ENCODE results near the gene LDB3. TPM values are rescaled to one million over a fixed set of nuclear protein-coding genes. Genes with fewer than 3 reads are reported as not detected.

Gene LDB3
- total and polyA plus RNA-seq, 2 donors (not counting 1 experiment from before 2014, with no cell fraction given), result under 0.01 to 0.20 TPM

DNA sequence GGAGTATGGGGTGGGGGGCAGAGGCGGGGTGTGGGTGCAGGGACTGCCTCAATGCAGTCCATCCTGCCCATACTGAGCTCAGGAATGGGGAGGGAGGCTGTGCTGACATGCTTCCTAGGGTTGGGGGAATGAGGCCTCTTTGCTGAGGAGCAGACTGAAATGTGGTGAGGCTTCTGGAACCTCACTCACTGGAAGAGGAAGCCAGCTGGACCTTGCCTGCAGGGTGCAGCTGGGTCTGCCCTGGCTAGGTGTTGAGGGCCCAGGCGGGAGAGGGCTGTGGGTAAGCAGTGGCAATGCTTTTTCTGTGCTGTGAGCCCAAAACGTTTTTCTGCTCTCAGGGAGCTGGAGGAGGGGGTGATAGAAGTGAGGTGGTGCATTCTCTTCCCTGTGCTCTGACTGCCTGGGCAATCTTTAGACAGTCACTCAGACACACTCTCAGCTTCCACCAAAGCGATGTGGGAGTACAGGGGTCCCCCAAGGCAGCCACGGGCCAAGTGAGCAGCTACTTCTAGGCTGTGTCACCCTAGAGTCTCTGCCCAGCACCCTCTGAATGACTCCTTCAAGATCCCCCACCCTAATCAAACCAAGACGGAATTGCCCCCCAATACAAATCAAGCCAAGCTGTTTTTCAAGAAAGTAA is 47.0 kb downstream of the LDB3 start:
- H2AFZ ChIP-seq (ENCODE audit: low read length), result no peak overlapping the region
- H3K9ac ChIP-seq (ENCODE audit: insufficient read depth, low read length), result no peak overlapping the region
- H4K20me1 ChIP-seq (ENCODE audit: control insufficient read depth, extremely low read depth, insufficient read depth, low read length), result no peaks in the 10 kb centered on the region

DNA sequence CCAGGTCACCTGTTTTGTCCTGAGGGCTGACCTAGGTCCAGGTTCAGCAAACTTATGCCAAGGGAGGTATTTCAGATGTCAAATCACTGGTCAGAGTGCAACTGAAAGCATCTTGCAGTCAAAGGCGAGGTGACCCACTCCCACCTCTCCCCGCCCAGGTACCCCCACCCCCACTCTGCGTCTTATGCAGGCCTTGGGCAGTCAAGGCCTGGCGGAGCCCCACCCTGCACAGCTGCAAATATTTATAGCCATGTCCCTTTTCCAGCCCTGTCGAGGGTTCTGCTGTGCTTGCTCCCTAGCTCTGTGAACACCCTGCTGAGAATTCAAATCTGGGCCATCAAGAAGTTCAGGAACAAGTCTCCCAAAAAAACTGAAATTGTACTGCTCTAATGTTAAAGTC is 47.5 kb downstream of the LDB3 start:
- TF ChIP-seq EZH2 (IDR thresholded peaks at IDR 0.05; ENCODE audit: low read length, missing control alignments), result no peak
- TF ChIP-seq, protein P1, sequence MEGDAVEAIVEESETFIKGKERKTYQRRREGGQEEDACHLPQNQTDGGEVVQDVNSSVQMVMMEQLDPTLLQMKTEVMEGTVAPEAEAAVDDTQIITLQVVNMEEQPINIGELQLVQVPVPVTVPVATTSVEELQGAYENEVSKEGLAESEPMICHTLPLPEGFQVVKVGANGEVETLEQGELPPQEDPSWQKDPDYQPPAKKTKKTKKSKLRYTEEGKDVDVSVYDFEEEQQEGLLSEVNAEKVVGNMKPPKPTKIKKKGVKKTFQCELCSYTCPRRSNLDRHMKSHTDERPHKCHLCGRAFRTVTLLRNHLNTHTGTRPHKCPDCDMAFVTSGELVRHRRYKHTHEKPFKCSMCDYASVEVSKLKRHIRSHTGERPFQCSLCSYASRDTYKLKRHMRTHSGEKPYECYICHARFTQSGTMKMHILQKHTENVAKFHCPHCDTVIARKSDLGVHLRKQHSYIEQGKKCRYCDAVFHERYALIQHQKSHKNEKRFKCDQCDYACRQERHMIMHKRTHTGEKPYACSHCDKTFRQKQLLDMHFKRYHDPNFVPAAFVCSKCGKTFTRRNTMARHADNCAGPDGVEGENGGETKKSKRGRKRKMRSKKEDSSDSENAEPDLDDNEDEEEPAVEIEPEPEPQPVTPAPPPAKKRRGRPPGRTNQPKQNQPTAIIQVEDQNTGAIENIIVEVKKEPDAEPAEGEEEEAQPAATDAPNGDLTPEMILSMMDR (conservative IDR thresholded peaks at IDR 0.05 in 1 of 2, IDR thresholded peaks at IDR 0.05 in 1 of 2; ENCODE audit: low read depth in 1 of 2, low read length in 2 of 2), result no peak
- Histone ChIP-seq H3K79me2 (ENCODE audit: control insufficient read depth, insufficient read depth, low read length) (no peaks in the 10 kb centered on the region), H4K20me1 (ENCODE audit: control insufficient read depth, extremely low read depth, insufficient read depth, low read length) (no peaks in the 10 kb centered on the region), H3K9ac (ENCODE audit: insufficient read depth, low read length) (no peak overlapping the region), H3K9me3 (ENCODE audit: control insufficient read depth, insufficient read depth, low read depth, low read length) (no peaks in the 10 kb centered on the region), H3K27ac (ENCODE audit: insufficient read depth, low read length) (no peak overlapping the region), H3K4me2 (ENCODE audit: extremely low read depth, insufficient read depth, low read length) (no peak overlapping the region), H3K4me3 (replicated peaks in 1 of 4; ENCODE audit: control extremely low read depth in 1 of 4, insufficient read depth in 1 of 4, low read depth in 3 of 4, low read length in 4 of 4) (no peak overlapping the region), H3K36me3 (ENCODE audit: control insufficient read depth, insufficient read depth, low read length) (no peaks in the 10 kb centered on the region), H2AFZ (ENCODE audit: low read length) (no peak overlapping the region), H3K4me1 (ENCODE audit: control insufficient read depth, extremely low read depth, insufficient read depth, low read length) (no peaks in the 10 kb centered on the region), H3K27me3 (ENCODE audit: control insufficient read depth, insufficient read depth, low read length) (no peaks in the 10 kb centered on the region)
- no peak for DNase-seq (ENCODE audit: low read depth in 2 of 2)

More for the DNA sequence above, 47.0 kb downstream of the LDB3 start:
- no peak for DNase-seq (ENCODE audit: low read depth in 2 of 2)
- Histone ChIP-seq H3K4me2 (ENCODE audit: extremely low read depth, insufficient read depth, low read length) (no peak overlapping the region), H3K27ac (ENCODE audit: insufficient read depth, low read length) (no peak overlapping the region), H3K79me2 (ENCODE audit: control insufficient read depth, insufficient read depth, low read length) (no peaks in the 10 kb centered on the region), H3K27me3 (ENCODE audit: control insufficient read depth, insufficient read depth, low read length) (no peaks in the 10 kb centered on the region), H3K36me3 (ENCODE audit: control insufficient read depth, insufficient read depth, low read length) (no peaks in the 10 kb centered on the region), H3K4me1 (ENCODE audit: control insufficient read depth, extremely low read depth, insufficient read depth, low read length) (no peaks in the 10 kb centered on the region), H3K4me3 (replicated peaks in 1 of 4; ENCODE audit: control extremely low read depth in 1 of 4, insufficient read depth in 1 of 4, low read depth in 3 of 4, low read length in 4 of 4) (no peak overlapping the region), H3K9me3 (ENCODE audit: control insufficient read depth, insufficient read depth, low read depth, low read length) (no peaks in the 10 kb centered on the region)
- TF ChIP-seq, protein P1 (conservative IDR thresholded peaks at IDR 0.05 in 1 of 2, IDR thresholded peaks at IDR 0.05 in 1 of 2; ENCODE audit: low read depth in 1 of 2, low read length in 2 of 2), result no peak
- no peak for TF ChIP-seq EZH2 (IDR thresholded peaks at IDR 0.05; ENCODE audit: low read length, missing control alignments)

DNA sequence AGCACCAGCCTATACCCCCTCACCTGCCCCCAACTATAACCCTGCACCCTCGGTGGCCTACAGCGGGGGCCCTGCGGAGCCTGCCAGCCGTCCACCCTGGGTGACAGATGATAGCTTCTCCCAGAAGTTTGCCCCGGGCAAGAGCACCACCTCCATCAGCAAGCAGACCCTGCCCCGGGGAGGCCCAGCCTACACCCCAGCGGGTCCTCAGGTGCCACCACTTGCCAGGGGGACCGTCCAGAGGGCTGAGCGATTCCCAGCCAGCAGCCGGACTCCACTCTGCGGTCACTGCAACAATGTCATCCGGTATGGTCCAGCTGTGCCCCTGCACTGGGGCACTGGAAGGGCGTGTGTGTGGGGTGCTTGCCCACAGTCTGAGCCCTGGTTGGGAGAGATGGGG is 48.2 kb downstream of the LDB3 start:
- H4K20me1 ChIP-seq (ENCODE audit: control insufficient read depth, extremely low read depth, insufficient read depth, low read length), result no peaks in the 10 kb centered on the region
- H3K4me1 ChIP-seq (ENCODE audit: control insufficient read depth, extremely low read depth, insufficient read depth, low read length), result no peaks in the 10 kb centered on the region
- no peaks in the 10 kb centered on the region for H3K79me2 ChIP-seq (ENCODE audit: control insufficient read depth, insufficient read depth, low read length)
- H3K4me3 ChIP-seq (replicated peaks in 1 of 4; ENCODE audit: control extremely low read depth in 1 of 4, insufficient read depth in 1 of 4, low read depth in 3 of 4, low read length in 4 of 4), result no peak overlapping the region
- no peak for DNase-seq (ENCODE audit: low read depth in 2 of 2)
- no peak overlapping the region for H3K27ac ChIP-seq (ENCODE audit: insufficient read depth, low read length)
- H3K36me3 ChIP-seq (ENCODE audit: control insufficient read depth, insufficient read depth, low read length), result no peaks in the 10 kb centered on the region
- H3K9ac ChIP-seq (ENCODE audit: insufficient read depth, low read length), result no peak overlapping the region
- no peak overlapping the region for H2AFZ ChIP-seq (ENCODE audit: low read length)
- H3K27me3 ChIP-seq (ENCODE audit: control insufficient read depth, insufficient read depth, low read length), result no peaks in the 10 kb centered on the region
- H3K9me3 ChIP-seq (ENCODE audit: control insufficient read depth, insufficient read depth, low read depth, low read length), result no peaks in the 10 kb centered on the region
- TF ChIP-seq, protein P1 (conservative IDR thresholded peaks at IDR 0.05 in 1 of 2, IDR thresholded peaks at IDR 0.05 in 1 of 2; ENCODE audit: low read depth in 1 of 2, low read length in 2 of 2), result no peak
- TF ChIP-seq EZH2 (IDR thresholded peaks at IDR 0.05; ENCODE audit: low read length, missing control alignments), result no peak
- no peak overlapping the region for H3K4me2 ChIP-seq (ENCODE audit: extremely low read depth, insufficient read depth, low read length)

Measured in fibroblast of lung (primary cell).